ENCODE measurements around the gene DOC2B. TPM values are rescaled to one million over a fixed set of nuclear protein-coding genes. Genes with fewer than 3 reads are reported as not detected.
A peak's percentile ranks its signal among the peaks of the same experiment; 100 is the strongest.

The DOC2B gene
- total RNA-seq, 2 donors from 2014 or later = 1.4 to 2.6 TPM

GRCh38 chr17:182050-182751, 751 bp upstream of the DOC2B start:
- Histone ChIP-seq H3K36me3 (ENCODE audit: control insufficient read depth, insufficient read depth, low read length) (no peaks in the 10 kb centered on the region), H3K27ac (ENCODE audit: low read depth, low read length) (no peak overlapping the region), H3K9ac (ENCODE audit: extremely low read depth, low read length, poor library complexity, severe bottlenecking) (no peak overlapping the region), H3K4me3 (ENCODE audit: low read length) (no peak overlapping the region), H3K9me3 (ENCODE audit: control insufficient read depth, low read length) (no peaks in the 10 kb centered on the region), H3K4me1 (ENCODE audit: control insufficient read depth, insufficient read depth, low read length) (no peaks in the 10 kb centered on the region), H3K27me3 (ENCODE audit: control insufficient read depth, insufficient read depth, low read length, poor library complexity, severe bottlenecking) (peaks cover 81% of the 10 kb centered on the region)
- Mint-ChIP-seq H3K27me3 (ENCODE audit: insufficient read depth) (peaks cover 77% of the 10 kb centered on the region), H3K4me1 (peaks cover 4% of the 10 kb centered on the region), H3K36me3 (ENCODE audit: low read depth) (no peaks in the 10 kb centered on the region), H3K9me3 (no peaks in the 10 kb centered on the region), H3K27ac (no peak overlapping the region), H3K4me3 (peak overlapping the region; percentile 46)
- WGBS, 2 experiments (ENCODE audit: insufficient coverage in 1 of 2, insufficient read length in 1 of 2) = 79 to 87% methylated on average over 11 to 18 of the region's 18 CpGs
- TF ChIP-seq CTCF (conservative IDR thresholded peaks at IDR 0.05) = no peak
- no peak for DNase-seq

- H3K9me3 Mint-ChIP-seq = no peaks in the 10 kb centered on the region
- H3K9ac ChIP-seq (ENCODE audit: extremely low read depth, low read length, poor library complexity, severe bottlenecking) = no peak overlapping the region
- no peaks in the 10 kb centered on the region for H3K36me3 ChIP-seq (ENCODE audit: control insufficient read depth, insufficient read depth, low read length)
- H3K4me3 Mint-ChIP-seq = peak overlapping the region; percentile 45
- no peaks in the 10 kb centered on the region for H3K36me3 Mint-ChIP-seq (ENCODE audit: low read depth)
- no peaks in the 10 kb centered on the region for H3K9me3 ChIP-seq (ENCODE audit: control insufficient read depth, low read length)
- peaks cover 81% of the 10 kb centered on the region for H3K27me3 ChIP-seq (ENCODE audit: control insufficient read depth, insufficient read depth, low read length, poor library complexity, severe bottlenecking)
- TF ChIP-seq CTCF (conservative IDR thresholded peaks at IDR 0.05) = no peak
- no peaks in the 10 kb centered on the region for H3K4me1 ChIP-seq (ENCODE audit: control insufficient read depth, insufficient read depth, low read length)
- WGBS, 2 experiments (ENCODE audit: insufficient coverage in 1 of 2, insufficient read length in 1 of 2) = 2% methylated on average over 44 to 112 of the region's 112 CpGs
- no peaks in the 10 kb centered on the region for H3K4me1 Mint-ChIP-seq
- H3K27ac Mint-ChIP-seq = no peak overlapping the region
- peaks cover 72% of the 10 kb centered on the region for H3K27me3 Mint-ChIP-seq (ENCODE audit: insufficient read depth)
- H3K27ac ChIP-seq (ENCODE audit: low read depth, low read length) = no peak overlapping the region
- H3K4me3 ChIP-seq (ENCODE audit: low read length) = peak overlapping the region; percentile 23
- peak; percentile 83 for DNase-seq
Observed at GRCh38 chr17:180381-181244, 837 bp downstream of the DOC2B start.

- no peak overlapping the region for H3K27ac Mint-ChIP-seq
- Histone ChIP-seq H3K27ac (ENCODE audit: low read depth, low read length) (no peak overlapping the region), H3K4me3 (ENCODE audit: low read length) (peak overlapping the region; percentile 23), H3K27me3 (ENCODE audit: control insufficient read depth, insufficient read depth, low read length, poor library complexity, severe bottlenecking) (peaks cover 73% of the 10 kb centered on the region), H3K9me3 (ENCODE audit: control insufficient read depth, low read length) (no peaks in the 10 kb centered on the region), H3K36me3 (ENCODE audit: control insufficient read depth, insufficient read depth, low read length) (no peaks in the 10 kb centered on the region), H3K4me1 (ENCODE audit: control insufficient read depth, insufficient read depth, low read length) (no peaks in the 10 kb centered on the region), H3K9ac (ENCODE audit: extremely low read depth, low read length, poor library complexity, severe bottlenecking) (no peak overlapping the region)
- H3K9me3 Mint-ChIP-seq = no peaks in the 10 kb centered on the region
- no peaks in the 10 kb centered on the region for H3K36me3 Mint-ChIP-seq (ENCODE audit: low read depth)
- 27% methylated on average over 15 to 32 of the region's 32 CpGs for WGBS, 2 experiments (ENCODE audit: insufficient coverage in 1 of 2, insufficient read length in 1 of 2)
- no peak for TF ChIP-seq CTCF (conservative IDR thresholded peaks at IDR 0.05)
- peak overlapping the region; percentile 45 for H3K4me3 Mint-ChIP-seq
- DNase-seq = peak; percentile 78
- peaks cover 64% of the 10 kb centered on the region for H3K27me3 Mint-ChIP-seq (ENCODE audit: insufficient read depth)
- no peaks in the 10 kb centered on the region for H3K4me1 Mint-ChIP-seq
Observed at GRCh38 chr17:179781-180380, 1.6 kb downstream of the DOC2B start.

All from endodermal cell (in vitro differentiated cells).